ENCODE results near the gene ATOH1.
A peak's percentile ranks its signal among the peaks of the same experiment; 100 is the strongest.

The ATOH1 gene

GRCh38 chr4:93791570-93792195 lies 36.9 kb upstream of the ATOH1 start:
- no peak overlapping the region for H3K4me3 ChIP-seq (ENCODE audit: low read depth, low read length)
- TF ChIP-seq, protein P1, sequence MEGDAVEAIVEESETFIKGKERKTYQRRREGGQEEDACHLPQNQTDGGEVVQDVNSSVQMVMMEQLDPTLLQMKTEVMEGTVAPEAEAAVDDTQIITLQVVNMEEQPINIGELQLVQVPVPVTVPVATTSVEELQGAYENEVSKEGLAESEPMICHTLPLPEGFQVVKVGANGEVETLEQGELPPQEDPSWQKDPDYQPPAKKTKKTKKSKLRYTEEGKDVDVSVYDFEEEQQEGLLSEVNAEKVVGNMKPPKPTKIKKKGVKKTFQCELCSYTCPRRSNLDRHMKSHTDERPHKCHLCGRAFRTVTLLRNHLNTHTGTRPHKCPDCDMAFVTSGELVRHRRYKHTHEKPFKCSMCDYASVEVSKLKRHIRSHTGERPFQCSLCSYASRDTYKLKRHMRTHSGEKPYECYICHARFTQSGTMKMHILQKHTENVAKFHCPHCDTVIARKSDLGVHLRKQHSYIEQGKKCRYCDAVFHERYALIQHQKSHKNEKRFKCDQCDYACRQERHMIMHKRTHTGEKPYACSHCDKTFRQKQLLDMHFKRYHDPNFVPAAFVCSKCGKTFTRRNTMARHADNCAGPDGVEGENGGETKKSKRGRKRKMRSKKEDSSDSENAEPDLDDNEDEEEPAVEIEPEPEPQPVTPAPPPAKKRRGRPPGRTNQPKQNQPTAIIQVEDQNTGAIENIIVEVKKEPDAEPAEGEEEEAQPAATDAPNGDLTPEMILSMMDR (conservative IDR thresholded peaks at IDR 0.05; ENCODE audit: low read depth, low read length): peak; percentile 90
- DNase-seq (ENCODE audit: low read depth): peak; percentile 71

GRCh38 chr4:93802045-93802444 lies 26.5 kb upstream of the ATOH1 start:
- TF ChIP-seq, protein P1 (conservative IDR thresholded peaks at IDR 0.05; ENCODE audit: low read depth, low read length): no peak
- no peak overlapping the region for H3K4me3 ChIP-seq (ENCODE audit: low read depth, low read length)
- DNase-seq (ENCODE audit: low read depth): no peak

DNA sequence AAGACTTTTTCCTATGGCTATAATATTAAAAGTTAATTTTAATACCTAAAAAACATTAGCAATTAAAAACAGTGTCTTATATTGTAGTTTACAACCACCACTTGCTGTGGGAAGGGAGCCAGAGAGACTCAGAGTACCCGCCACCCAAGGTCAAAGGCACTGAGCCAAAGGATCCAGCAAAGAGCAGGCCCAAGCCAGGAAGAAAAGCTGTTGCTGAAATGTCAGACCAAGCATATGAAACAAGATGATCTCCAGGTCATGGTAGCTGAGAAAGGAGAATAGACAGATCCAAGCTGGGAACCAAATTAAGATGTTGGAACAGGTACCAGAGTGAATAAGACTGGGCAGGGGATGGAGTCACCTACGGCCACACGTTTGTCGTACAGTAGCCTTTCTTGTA lies 18.8 kb upstream of the ATOH1 start:
- TF ChIP-seq, protein P1 (conservative IDR thresholded peaks at IDR 0.05; ENCODE audit: low read depth, low read length): no peak
- DNase-seq (ENCODE audit: low read depth): no peak
- H3K4me3 ChIP-seq (ENCODE audit: low read depth, low read length): no peak overlapping the region

GRCh38 chr4:93810340-93810992 lies 18.1 kb upstream of the ATOH1 start:
- DNase-seq (ENCODE audit: low read depth): peak; percentile 2
- no peak overlapping the region for H3K4me3 ChIP-seq (ENCODE audit: low read depth, low read length)
- TF ChIP-seq, protein P1 (conservative IDR thresholded peaks at IDR 0.05; ENCODE audit: low read depth, low read length): no peak

- no peak for DNase-seq (ENCODE audit: low read depth)
- H3K4me3 ChIP-seq (ENCODE audit: low read depth, low read length): no peak overlapping the region
- TF ChIP-seq, protein P1 (conservative IDR thresholded peaks at IDR 0.05; ENCODE audit: low read depth, low read length): no peak
Measured at GRCh38 chr4:93813092-93813491, 15.5 kb upstream of the ATOH1 start.

DNA sequence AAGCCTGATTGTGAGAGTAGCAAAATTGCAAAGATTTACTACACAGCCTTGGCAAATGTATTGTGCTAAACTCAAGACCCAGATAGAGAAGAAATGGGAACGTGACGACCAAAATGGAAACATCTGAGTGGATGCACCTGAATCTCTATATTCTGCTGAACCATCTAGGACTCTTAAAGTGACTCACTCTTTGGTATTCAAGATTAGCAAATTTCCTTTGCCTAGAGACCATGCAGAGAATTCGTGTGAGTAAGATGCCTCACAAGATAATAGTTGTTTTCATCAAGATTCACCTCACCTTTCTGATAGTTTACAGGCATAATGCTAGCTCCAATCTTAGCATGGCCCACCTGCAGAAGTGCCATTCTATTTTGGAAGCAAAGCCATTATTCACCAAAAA lies 14.4 kb upstream of the ATOH1 start:
- no peak for DNase-seq (ENCODE audit: low read depth)
- H3K4me3 ChIP-seq (ENCODE audit: low read depth, low read length): no peak overlapping the region
- TF ChIP-seq, protein P1 (conservative IDR thresholded peaks at IDR 0.05; ENCODE audit: low read depth, low read length): no peak

GRCh38 chr4:93814722-93815121 lies 13.8 kb upstream of the ATOH1 start:
- DNase-seq (ENCODE audit: low read depth): no peak
- TF ChIP-seq, protein P1 (conservative IDR thresholded peaks at IDR 0.05; ENCODE audit: low read depth, low read length): no peak
- H3K4me3 ChIP-seq (ENCODE audit: low read depth, low read length): no peak overlapping the region

All from choroid plexus epithelial cell (primary cell).